ENCODE measurements around the gene TMX4.

GRCh38 chr20:7950387-7950786 lies 69.2 kb downstream of the TMX4 start:
- TF ChIP-seq CTCF (IDR thresholded peaks at IDR 0.05): no peak
- TF ChIP-seq POLR2A (IDR thresholded peaks at IDR 0.05): no peak

Measured in body of pancreas (tissue), 4 donors.